ELF-1 (cell line): ENCODE measurements around the gene TAP1.

Experiments
- DNase-seq: peaks from one replicate; pipeline ENCODE4 v3.0.0-alpha.2; 2016; ENCODE audit warnings: low read depth, low spot score

Gene TAP1

GRCh38 chr6:32860674-32861073, 7.2 kb upstream of the TAP1 start:
- no peak for DNase-seq

GRCh38 chr6:32858194-32858593, 4.7 kb upstream of the TAP1 start:
- no peak for DNase-seq

- no peak for DNase-seq
Observed at GRCh38 chr6:32857156-32857891, 3.8 kb upstream of the TAP1 start.

DNA sequence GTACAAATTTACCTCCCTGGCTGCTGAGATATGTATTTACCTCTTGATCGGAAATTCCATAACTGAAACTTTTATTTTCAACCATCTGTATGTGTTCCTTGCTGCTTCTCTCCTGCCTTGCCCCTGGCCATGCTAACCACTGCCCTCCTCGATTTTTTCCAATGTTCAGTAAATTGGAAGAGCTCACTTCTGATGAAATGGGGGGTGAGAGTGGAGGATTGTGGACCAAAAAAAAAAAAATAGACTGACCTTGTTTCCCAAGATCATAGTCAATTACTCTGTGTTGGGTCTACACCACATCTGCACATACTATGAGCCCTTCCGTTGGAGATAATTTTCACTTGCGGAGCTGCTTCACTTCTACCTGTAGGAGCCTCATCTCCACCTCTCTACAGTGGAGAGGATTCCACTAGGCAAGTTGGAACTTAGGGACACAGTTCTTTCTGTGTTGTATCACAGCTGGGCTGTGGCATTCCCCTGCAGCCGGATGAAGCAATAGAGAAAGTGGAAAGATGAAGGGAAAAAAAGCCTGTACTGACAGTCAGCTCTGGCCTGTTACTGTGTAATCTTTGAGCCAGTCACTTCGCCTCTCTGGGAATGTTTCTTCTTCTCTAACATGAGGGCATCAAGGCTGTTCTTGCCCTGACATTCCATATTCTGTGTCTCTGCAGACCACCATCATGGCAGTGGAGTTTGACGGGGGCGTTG, 2.1 kb upstream of the TAP1 start:
- DNase-seq = no peak

DNA sequence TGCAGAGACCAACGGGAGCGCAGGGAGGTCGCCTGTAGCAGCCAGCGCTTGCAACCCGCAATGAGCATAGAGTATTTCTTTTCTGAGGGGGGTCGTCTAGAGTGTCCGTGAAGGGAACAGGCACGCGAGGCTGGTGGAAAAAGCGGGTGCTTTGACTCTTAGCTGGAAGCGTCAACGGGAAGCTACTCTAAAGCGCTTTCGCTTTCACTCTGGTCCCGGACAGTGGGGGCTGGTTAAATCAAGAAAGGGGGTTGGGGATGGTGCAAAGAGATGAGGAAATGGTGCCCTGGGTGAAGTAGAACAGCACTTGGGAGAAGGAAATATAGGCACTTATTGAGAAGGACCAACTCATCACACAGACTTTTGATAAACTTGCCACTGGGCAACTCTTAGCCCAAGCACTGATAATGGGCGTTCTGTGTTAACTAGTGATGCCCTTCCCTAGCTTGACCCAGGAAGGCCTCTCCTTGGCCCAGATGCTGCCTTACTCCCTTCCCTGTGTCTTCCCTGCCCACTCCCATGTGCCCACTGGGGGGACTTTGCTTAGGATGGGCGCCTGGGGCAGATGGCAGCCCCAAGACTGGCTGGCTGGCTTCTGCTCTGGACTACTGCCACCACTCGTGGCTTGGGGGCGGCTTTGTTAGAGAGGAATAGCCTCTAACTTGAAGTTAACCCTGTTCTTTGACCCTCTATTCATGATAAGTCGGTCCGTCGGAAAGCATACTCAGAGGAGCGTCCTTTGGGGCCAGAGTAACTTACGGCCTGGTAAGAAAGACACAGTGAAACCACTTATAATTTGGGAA, 1.1 kb upstream of the TAP1 start:
- DNase-seq = no peak

DNA sequence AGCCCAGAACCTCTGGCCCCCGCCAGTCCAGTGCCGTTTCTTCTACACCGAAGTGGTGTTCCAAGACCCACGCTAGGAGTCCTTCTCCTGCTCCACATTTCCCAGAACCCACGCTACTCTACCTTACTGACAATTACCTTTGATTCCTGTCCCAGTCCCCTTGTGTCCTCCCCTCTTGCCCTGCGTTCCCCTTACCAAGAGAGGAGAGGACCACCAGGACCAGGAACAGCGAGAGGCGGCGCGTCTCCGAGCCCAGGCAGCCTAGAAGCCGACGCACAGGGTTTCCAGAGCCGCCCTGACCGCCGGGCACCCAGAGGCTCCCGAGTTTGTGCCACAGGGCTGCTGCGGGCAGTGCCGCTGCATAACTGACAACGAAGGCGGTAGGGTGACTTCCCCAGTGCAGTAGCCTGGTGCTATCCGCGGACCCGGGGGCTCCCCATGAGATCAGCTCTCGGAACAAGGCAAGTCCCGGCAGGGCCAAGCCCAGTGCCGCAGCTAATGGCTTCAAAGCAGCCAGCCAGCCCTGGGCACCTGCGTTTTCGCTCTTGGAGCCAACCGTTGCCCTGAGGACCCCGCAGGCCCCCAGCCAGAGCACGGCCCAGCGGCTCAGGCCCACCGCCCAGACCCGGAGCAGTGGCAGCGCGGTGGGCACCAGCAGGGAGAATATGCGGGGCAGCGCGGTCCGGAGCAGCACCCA, 512 bp downstream of the TAP1 start:
- peak; percentile 37 for DNase-seq

DNA sequence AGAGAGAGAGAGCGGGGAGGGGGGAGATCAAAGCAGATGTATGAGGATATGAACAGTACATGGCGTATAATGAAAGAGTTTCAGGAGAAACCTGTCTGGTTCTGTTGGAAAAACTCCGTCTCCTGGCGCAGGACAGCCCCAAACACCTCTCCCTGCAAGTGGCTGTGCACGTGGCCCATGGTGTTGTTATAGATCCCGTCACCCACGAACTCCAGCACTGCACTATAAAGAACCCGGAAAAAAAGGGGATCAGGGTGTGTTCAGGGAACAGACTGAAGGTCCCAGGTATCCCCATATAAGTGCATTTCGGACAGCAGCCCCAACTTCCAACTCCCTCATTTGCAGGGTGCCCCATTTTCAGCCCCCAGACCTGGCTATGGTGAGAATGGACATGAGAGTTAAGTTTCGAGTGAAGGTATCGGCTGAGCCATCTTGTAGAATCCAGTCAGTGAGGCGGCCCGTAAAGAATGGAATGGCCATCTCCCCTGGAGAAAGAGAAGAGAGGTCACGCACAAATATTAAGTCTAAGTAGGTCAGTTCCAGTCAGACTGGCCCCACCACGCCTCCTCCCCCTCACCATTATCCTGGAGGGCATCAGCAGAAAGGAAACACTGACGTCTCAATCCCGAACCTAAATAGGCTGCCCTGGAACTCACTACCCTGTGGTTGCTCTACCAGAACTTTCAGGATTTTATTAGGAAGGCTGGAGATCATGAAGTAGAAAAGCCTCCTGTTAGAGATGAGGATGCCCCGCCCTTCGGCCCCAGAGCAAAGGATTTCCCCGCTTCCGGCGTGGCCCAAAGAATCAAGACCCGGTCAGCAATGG, 1.3 kb downstream of the TAP1 start:
- DNase-seq = no peak

GRCh38 chr6:32851025-32851424, 2.5 kb downstream of the TAP1 start:
- no peak for DNase-seq

- no peak for DNase-seq
Observed at GRCh38 chr6:32849126-32849525, 4.4 kb downstream of the TAP1 start.

DNA sequence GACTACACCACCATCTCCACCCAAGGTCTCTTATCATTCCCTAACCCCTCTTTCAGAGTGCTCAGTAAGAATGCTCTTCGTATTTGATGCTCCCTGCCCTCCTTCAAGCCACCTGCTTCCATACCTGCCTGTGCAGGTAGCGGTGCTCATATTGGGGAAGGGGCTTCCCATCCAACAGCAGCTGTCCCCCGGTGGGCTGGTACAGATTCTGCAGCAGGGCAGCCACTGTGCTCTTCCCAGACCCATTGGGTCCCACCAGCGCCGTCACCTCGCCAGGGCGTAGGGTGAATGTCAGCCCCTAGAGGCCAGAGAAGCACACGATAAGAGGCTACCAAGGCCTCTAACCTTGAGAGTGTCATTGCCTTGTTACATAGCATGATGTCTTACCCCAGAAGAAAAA, 5.7 kb downstream of the TAP1 start:
- no peak for DNase-seq

- DNase-seq = no peak
Observed at GRCh38 chr6:32847004-32847403, 6.5 kb downstream of the TAP1 start.

- no peak for DNase-seq
Observed at GRCh38 chr6:32845384-32845884, 8.1 kb downstream of the TAP1 start.

DNA sequence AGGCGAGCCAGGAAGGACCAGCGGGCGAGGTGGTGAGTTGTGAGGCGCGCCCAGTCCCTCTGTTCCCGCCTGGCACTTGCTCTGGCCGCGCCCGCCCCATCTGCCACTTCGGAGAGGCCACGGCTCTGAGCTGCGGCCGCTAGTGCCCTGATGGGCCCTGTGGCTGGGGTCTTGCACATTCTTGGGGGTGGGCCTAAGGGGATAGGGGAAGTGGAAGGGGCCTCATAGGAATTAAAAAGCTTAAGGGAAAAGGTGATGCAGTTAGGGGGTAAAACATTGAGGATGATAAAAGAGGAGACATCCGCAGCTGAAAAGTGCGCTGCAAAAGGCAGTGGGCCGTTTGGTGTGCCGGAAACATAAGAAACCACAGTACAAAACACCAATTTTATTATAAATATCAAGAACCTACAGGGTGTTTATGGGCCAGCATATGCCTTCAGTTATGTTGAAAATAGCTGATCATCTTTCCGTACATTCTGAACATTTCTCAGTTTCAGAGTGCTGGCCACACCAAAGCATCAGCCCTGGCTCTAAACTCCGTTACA, 8.6 kb downstream of the TAP1 start:
- no peak for DNase-seq

- DNase-seq = peak; percentile 91
Observed at GRCh38 chr6:32843979-32844838, 9.3 kb downstream of the TAP1 start, which contains the start of gene PSMB8. Gene PSMB8 (minus strand): TSS chr6:32844047. CDS start chr6:32843996, 51 bp downstream.

- DNase-seq = no peak
Observed at GRCh38 chr6:32843331-32843978, 10.0 kb downstream of the TAP1 start.

- no peak for DNase-seq
Observed at GRCh38 chr6:32842690-32843089, 10.8 kb downstream of the TAP1 start.

GRCh38 chr6:32842021-32842650, 11.4 kb downstream of the TAP1 start:
- no peak for DNase-seq

DNA sequence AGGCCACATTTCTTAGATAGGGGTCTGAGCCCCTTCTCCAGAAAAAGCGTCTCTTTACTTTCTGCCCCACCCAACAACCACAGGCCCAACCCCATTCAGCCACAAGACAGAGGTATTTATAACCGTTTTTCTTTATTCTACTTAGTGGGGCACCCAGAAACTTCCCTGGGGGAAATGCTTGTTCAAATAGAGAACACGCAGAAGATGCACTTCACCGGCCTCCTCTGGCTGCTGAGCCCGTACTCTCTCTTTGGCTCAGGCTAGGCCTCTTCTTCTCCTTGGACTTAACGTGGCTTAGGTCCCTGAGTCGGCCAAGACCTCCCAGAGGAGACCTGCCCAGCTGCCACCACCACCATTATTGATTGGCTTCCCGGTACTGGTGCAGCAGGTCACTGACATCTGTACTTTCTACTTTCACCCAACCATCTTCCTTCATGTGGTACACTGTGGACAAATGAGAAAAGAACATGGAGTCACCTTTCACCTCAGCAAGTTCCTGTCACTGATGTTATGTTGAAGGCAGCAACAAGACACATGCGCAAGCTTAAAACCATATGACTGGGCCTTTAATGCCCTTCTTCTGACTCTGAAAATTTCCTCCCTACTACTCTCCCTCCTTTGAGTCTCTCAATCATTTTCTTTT, 12.8 kb downstream of the TAP1 start:
- DNase-seq = no peak
